Large intestine (tissue), 3 donors: Measurements from ENCODE around the gene MMUT. TPM values are rescaled to one million over a fixed set of nuclear protein-coding genes. Genes with fewer than 3 reads are reported as not detected.
A peak's percentile ranks its signal among the peaks of the same experiment; 100 is the strongest.

Experiments used
- DNase-seq, 2 donors: peaks; one replicate each; pipeline versions ENCODE4 v3.0.0 to v3.0.0-alpha.2; 2013
- H3K27ac ChIP-seq: one replicate; pipeline ENCODE4 v1.5.1; 2013; ENCODE audit warnings: low read length
- H3K27me3 ChIP-seq: 2 replicates; pipeline ENCODE4 v1.6.1; 2013; ENCODE audit warnings: low read length; ENCODE audit not compliant: control insufficient read depth, insufficient read depth
- H3K36me3 ChIP-seq: 2 replicates; pipeline ENCODE4 v1.6.1; 2013; ENCODE audit warnings: low read length; ENCODE audit not compliant: control insufficient read depth, insufficient read depth
- H3K4me1 ChIP-seq: one replicate; pipeline ENCODE4 v1.6.1; 2013; ENCODE audit warnings: low read length; ENCODE audit not compliant: control insufficient read depth, insufficient read depth
- H3K4me3 ChIP-seq: one replicate; pipeline ENCODE4 v1.5.1; 2013; ENCODE audit warnings: low read length
- H3K9me3 ChIP-seq: one replicate; pipeline ENCODE4 v1.6.1; 2013; ENCODE audit warnings: mild to moderate bottlenecking, low read depth, low read length, moderate library complexity; ENCODE audit not compliant: control insufficient read depth
- WGBS: methylation state at CpG from one replicate; pipeline ENCODE4 v1.1.5; 2013; ENCODE audit warnings: low lambda C conversion rate; ENCODE audit not compliant: insufficient coverage; 5-methylcytosine and 5-hydroxymethylcytosine counted together
- polyA plus RNA-seq: library from polyadenylated mRNA; unstranded; fragments of 120-200 nt; gene quantifications from one replicate; pipeline ENCODE4 v1.2.1, GENCODE V29; 2013

The MMUT gene
- polyA plus RNA-seq, 1 donor: 35.6 TPM

GRCh38 chr6:49453221-49453620 lies 9.8 kb downstream of the MMUT start:
- no peaks in the 10 kb centered on the region for H3K4me1 ChIP-seq
- H3K9me3 ChIP-seq: no peaks in the 10 kb centered on the region
- H3K27me3 ChIP-seq: no peaks in the 10 kb centered on the region
- no peak overlapping the region for H3K27ac ChIP-seq
- DNase-seq: no peak
- WGBS: no CpG with 5 or more reads among the region's 2 CpGs
- H3K36me3 ChIP-seq: peaks cover 35% of the 10 kb centered on the region
- H3K4me3 ChIP-seq: no peak overlapping the region

GRCh38 chr6:49430866-49431265 lies 32.2 kb downstream of the MMUT start:
- DNase-seq: no peak
- WGBS: 100% methylated on average over 1 of the region's 1 CpG
- Histone ChIP-seq H3K36me3 (peaks cover 20% of the 10 kb centered on the region), H3K27me3 (no peaks in the 10 kb centered on the region), H3K9me3 (no peaks in the 10 kb centered on the region), H3K4me3 (no peak overlapping the region), H3K27ac (no peak overlapping the region), H3K4me1 (no peaks in the 10 kb centered on the region)

- no CpG with 5 or more reads among the region's 2 CpGs for WGBS
- no peak overlapping the region for H3K4me3 ChIP-seq
- no peaks in the 10 kb centered on the region for H3K9me3 ChIP-seq
- no peaks in the 10 kb centered on the region for H3K27me3 ChIP-seq
- no peaks in the 10 kb centered on the region for H3K4me1 ChIP-seq
- no peak for DNase-seq
- H3K36me3 ChIP-seq: peaks cover 16% of the 10 kb centered on the region
- H3K27ac ChIP-seq: no peak overlapping the region
These were observed 32.9 kb downstream of the MMUT start for GRCh38 chr6:49430187-49430586.

- no peaks in the 10 kb centered on the region for H3K36me3 ChIP-seq
- H3K4me1 ChIP-seq: no peaks in the 10 kb centered on the region
- 20% methylated on average over 1 of the region's 1 CpG for WGBS
- H3K27me3 ChIP-seq: no peaks in the 10 kb centered on the region
- no peaks in the 10 kb centered on the region for H3K9me3 ChIP-seq
- DNase-seq: no peak
- H3K27ac ChIP-seq: no peak overlapping the region
- H3K4me3 ChIP-seq: no peak overlapping the region
These were observed 39.2 kb downstream of the MMUT start for GRCh38 chr6:49423817-49424216.

- Histone ChIP-seq H3K36me3 (no peaks in the 10 kb centered on the region), H3K4me1 (no peaks in the 10 kb centered on the region), H3K4me3 (no peak overlapping the region), H3K27ac (no peak overlapping the region), H3K9me3 (no peaks in the 10 kb centered on the region), H3K27me3 (no peaks in the 10 kb centered on the region)
- DNase-seq: no peak
- 90% methylated on average over 1 of the region's 4 CpGs for WGBS
These were observed 46.9 kb downstream of the MMUT start for GRCh38 chr6:49416195-49416594.

GRCh38 chr6:49415358-49415757 lies 47.7 kb downstream of the MMUT start:
- Histone ChIP-seq H3K9me3 (no peaks in the 10 kb centered on the region), H3K36me3 (no peaks in the 10 kb centered on the region), H3K27me3 (no peaks in the 10 kb centered on the region), H3K4me1 (no peaks in the 10 kb centered on the region), H3K4me3 (no peak overlapping the region), H3K27ac (no peak overlapping the region)
- no peak for DNase-seq
- WGBS: 83% methylated on average over 1 of the region's 1 CpG

GRCh38 chr6:49410564-49410963 lies 52.5 kb downstream of the MMUT start:
- H3K4me1 ChIP-seq: no peaks in the 10 kb centered on the region
- no CpG with 5 or more reads among the region's 3 CpGs for WGBS

GRCh38 chr6:49409951-49410542 lies 53.0 kb downstream of the MMUT start:
- peak; percentile 35 to 49 for DNase-seq
- no peak overlapping the region for H3K27ac ChIP-seq
- no peaks in the 10 kb centered on the region for H3K27me3 ChIP-seq
- H3K9me3 ChIP-seq: no peaks in the 10 kb centered on the region
- H3K36me3 ChIP-seq: no peaks in the 10 kb centered on the region
- no peak overlapping the region for H3K4me3 ChIP-seq
- 43% methylated on average over 5 of the region's 9 CpGs for WGBS
- H3K4me1 ChIP-seq: no peaks in the 10 kb centered on the region

More at GRCh38 chr6:49410564-49410963, 52.5 kb downstream of the MMUT start:
- H3K27ac ChIP-seq: no peak overlapping the region
- H3K9me3 ChIP-seq: no peaks in the 10 kb centered on the region
- H3K36me3 ChIP-seq: no peaks in the 10 kb centered on the region
- no peaks in the 10 kb centered on the region for H3K27me3 ChIP-seq
- no peak overlapping the region for H3K4me3 ChIP-seq
- no peak for DNase-seq

- Histone ChIP-seq H3K27me3 (no peaks in the 10 kb centered on the region), H3K4me3 (no peak overlapping the region), H3K9me3 (no peaks in the 10 kb centered on the region), H3K4me1 (no peaks in the 10 kb centered on the region), H3K27ac (no peak overlapping the region), H3K36me3 (no peaks in the 10 kb centered on the region)
- WGBS: 90% methylated on average over 2 of the region's 5 CpGs
- DNase-seq: peak in 1 of 2 donors; percentile 7
These were observed 56.6 kb downstream of the MMUT start for GRCh38 chr6:49406250-49406970.

- DNase-seq: no peak
- WGBS: 100% methylated on average over 1 of the region's 3 CpGs
- Histone ChIP-seq H3K4me3 (no peak overlapping the region), H3K9me3 (no peaks in the 10 kb centered on the region), H3K36me3 (no peaks in the 10 kb centered on the region), H3K27me3 (no peaks in the 10 kb centered on the region), H3K4me1 (no peaks in the 10 kb centered on the region), H3K27ac (no peak overlapping the region)
These were observed 62.0 kb downstream of the MMUT start for GRCh38 chr6:49401063-49401462.
